Measurements from ENCODE around the gene CGAS.

- no peak for TF ChIP-seq ZFP3 (CRISPR knock-in tag; IDR thresholded peaks at IDR 0.05)
- TF ChIP-seq BACH2 (CRISPR knock-in tag; IDR thresholded peaks at IDR 0.05; ENCODE audit: borderline replicate concordance): no peak
- TF ChIP-seq ZFP30 (CRISPR knock-in tag; IDR thresholded peaks at IDR 0.05): no peak
- no peak for TF ChIP-seq OSR1 (CRISPR knock-in tag; IDR thresholded peaks at IDR 0.05)
Observed at GRCh38 chr6:73391675-73392074, 60.4 kb downstream of the CGAS start.

All from SK-N-SH treated with all-trans-retinoic acid at 6 μM for 48 hours (cell line).